ENCODE measurements around the gene PIEZO2. TPM values are rescaled to one million over a fixed set of nuclear protein-coding genes. Genes with fewer than 3 reads are reported as not detected.
A peak's percentile ranks its signal among the peaks of the same experiment; 100 is the strongest.
"Not testable (repeated sequence)": the region's sequence is repeated elsewhere in the genome, so short reads cannot be mapped to it uniquely, and the experiment has no call there.

Gene PIEZO2
- total RNA-seq, 1 donor from 2014 or later = 26.8 TPM

DNA sequence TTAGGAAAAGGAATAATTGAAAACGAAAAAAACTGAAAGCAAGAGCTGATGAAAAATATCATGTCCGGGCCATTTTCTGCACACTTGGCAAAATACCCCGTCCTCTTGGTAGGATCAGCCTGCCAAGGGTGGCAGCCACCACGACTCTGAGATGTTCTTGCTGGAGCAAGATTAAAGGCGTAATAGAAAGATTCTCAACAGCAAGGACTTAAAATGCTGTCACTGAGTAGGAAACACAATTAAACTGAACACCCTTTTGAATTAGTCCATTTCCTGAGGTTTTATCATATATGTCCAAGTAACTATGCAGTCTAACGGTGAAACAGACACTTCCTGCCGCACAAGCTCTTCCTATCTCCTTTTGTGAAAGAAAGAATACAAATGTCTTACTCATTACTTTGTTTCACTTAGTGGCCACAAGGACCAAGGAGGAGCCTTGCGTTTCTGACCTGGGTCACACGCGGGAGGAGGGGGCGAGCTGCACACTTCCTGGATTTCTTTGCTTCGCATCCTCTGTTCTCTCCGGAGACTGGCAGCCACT, 222.7 kb downstream of the PIEZO2 start:
- DNase-seq (ENCODE audit: low spot score) (no peak), ATAC-seq (peak; percentile 70)
- intact Hi-C loops (cut with DNase I) = no loop called here

DNA sequence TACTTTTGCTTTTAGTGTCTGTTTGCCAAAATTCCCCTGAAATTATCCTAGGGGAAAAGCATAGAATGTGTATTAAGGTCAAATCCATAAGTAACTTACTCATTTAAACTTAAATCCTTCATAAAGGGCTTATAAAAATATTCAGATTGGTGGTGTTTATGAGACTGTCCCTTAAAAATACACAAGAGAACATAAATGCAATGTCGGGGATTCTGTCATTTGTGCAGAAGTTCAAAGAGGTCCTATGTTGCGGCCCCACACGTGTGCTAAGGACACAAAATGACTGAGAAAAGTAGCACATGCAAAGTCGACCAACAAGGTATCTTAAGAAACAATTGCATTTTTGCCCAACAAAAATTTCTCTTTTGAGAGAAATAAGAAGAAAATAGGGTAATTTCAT, 225.1 kb downstream of the PIEZO2 start:
- no peak for ATAC-seq
- DNase-seq (ENCODE audit: low spot score) = no peak
- intact Hi-C loops (cut with DNase I) = no loop called here

DNA sequence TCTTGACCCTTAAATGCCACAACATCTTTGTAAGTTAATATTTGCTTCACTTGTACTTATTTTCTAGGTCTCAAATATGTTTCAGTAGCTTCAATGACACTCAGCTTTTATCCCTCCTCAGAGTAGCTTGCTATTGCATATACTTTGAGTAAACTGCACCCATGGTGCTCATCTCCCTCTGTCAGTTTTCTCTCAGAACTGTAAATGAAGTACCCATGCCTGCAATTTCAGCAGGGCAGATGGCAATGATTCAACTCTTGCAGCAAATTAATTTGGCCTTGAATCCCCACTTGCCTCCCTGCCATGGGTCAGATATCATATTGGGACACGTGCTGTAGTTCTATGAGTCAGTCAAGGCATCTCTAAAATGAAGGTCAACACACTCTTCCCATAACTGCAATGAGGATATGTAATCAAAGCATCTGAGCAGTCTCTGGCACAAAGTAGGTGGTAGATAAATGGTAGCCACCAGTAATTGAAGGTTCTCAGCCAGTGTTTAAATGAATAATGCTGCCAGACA, 225.8 kb downstream of the PIEZO2 start:
- no peak for ATAC-seq
- intact Hi-C loops (cut with DNase I) = no loop called here
- no peak for DNase-seq (ENCODE audit: low spot score)

DNA sequence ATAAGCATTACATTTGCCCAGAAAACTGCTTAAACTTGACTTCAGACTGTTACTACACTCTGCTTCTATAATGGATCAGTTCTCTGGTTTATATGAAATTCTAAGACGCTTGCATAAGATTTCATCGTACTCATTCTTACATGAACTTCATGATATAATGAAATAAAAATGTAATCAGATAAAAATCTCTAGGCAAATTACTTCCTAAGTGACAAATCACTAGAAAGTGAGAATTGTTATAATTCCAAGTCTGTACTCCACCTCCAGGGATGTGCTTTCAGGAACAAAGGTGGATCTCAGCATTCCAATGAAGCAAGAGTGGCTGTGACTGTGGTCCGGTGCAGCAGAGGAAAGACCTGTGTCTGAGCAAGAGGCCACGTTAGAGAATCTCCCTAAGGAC, 226.2 kb downstream of the PIEZO2 start:
- DNase-seq (ENCODE audit: low spot score) (no peak), ATAC-seq (no peak)
- intact Hi-C loops (cut with DNase I) = no loop called here

DNA sequence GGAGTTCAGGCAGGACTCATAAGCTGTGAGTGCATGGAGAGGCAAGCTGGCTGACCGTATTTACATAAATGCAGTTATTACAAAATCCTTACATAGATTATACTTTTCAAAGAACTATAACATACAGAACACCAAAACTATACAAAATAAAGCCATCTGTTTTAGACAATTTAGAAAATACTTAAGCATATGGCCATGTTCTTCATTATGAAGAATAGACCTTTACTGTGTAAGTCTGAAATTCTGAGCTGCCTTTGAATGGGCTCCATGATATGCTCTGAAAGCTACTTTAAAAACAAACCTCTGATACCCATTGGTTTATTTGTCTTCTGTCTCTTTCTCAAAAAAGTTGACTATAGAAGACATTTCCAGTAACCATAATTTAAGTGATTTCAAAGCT, 226.7 kb downstream of the PIEZO2 start:
- intact Hi-C loops (cut with DNase I); ATAC-seq; DNase-seq (ENCODE audit: low spot score): not testable (repeated sequence)

DNA sequence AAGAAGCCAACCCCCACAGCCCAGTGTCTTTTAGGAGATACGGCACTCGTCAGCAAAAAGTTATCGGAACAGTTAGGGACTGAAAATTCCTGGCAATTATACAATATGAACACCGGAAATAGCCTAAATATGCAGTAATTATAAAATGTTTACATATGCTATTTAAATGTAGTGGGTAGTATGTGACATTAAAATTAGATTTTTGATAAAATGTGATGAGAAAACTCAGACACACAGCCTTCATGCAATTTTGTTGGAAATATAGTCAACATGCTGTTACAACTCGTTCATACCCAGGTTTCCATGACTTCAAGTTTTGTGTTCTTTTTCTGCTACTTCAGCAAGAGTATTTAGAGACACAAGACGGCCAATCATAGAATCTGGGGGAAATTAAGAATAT, 229.1 kb downstream of the PIEZO2 start:
- ATAC-seq; intact Hi-C loops (cut with DNase I); DNase-seq (ENCODE audit: low spot score): not testable (repeated sequence)

DNA sequence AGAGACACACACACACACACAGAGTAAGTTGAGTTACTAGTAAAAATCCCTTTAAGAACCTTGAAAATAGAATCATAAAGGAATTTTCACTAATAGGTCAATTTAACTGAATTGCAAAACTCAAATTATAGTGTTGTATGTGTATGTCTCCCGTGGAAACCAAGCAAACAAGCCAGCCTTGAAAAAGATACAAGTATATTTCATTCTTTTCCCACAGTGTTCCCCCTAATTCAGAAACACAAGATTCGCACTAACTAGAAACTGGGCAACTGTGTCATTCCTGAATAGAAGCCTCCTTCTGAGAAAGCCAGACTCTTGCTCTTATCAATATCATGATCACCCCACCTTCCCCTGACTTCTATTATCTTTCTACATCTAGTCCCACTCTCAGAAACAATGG, 229.5 kb downstream of the PIEZO2 start:
- no peak for ATAC-seq
- no peak for DNase-seq (ENCODE audit: low spot score)
- intact Hi-C loops (cut with DNase I) = no loop called here

DNA sequence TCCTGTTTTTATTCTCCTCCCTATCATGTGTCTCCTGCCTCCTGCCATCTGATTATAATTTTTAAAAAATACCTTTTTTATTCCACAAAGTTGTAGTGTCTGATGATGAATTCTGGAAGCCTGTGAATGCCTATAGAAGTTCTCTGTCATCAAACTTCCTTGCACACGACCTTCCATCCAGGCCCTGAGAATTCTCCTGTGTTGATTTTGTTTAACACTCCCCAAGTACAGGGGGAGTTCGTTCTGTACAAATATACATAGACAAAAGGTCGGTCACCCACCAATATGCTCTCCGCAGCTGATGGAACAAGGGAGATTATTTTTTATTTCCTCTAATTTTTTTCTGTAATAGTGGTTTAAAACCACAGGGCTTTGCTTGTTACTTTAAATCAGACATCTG, 232.5 kb downstream of the PIEZO2 start:
- intact Hi-C loops (cut with DNase I) = no loop called here

DNA sequence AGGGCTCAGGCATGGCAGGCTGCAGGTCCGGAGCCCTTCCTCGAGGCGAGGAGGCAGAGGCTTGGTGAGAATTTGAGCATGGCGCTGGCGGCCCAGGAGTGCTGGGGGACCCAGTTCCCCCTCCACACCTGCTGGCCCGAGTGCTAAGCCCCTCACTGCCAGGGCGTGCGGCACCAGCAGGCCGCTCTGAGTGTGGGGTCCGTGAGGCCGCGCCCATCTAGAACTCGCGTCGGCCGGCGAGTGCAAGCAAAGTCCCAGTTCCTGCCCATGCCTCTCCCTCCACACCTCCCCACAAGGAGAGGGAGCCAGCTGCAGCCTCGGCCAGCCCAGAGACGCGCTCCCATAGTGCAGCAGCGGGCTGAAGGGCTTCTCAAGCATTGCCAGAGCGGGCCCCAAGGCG, 233.0 kb downstream of the PIEZO2 start:
- ATAC-seq (no peak), DNase-seq (ENCODE audit: low spot score) (no peak)
- intact Hi-C loops (cut with DNase I) = no loop called here

More for the DNA sequence above, 232.5 kb downstream of the PIEZO2 start:
- DNase-seq (ENCODE audit: low spot score) (no peak), ATAC-seq (no peak)

DNA sequence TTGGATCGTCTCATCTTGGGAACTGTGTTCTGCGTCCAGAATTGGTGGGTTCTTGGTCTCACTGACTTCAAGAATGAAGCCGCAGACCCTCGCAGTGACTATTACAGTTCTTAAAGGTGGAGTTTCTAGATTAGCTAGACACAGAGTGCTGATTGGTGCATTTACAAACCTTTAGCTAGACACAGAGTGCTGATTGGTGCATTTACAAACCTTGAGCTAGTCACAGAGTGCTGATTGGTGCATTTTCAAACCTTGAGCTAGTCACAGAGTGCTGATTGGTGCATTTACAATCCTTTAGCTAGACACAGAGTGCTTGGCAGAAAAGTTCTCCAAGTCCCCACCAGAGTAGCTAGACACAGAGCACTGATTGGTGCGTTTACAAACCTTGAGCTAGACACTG, 233.6 kb downstream of the PIEZO2 start:
- ATAC-seq; DNase-seq (ENCODE audit: low spot score); intact Hi-C loops (cut with DNase I): not testable (repeated sequence)

DNA sequence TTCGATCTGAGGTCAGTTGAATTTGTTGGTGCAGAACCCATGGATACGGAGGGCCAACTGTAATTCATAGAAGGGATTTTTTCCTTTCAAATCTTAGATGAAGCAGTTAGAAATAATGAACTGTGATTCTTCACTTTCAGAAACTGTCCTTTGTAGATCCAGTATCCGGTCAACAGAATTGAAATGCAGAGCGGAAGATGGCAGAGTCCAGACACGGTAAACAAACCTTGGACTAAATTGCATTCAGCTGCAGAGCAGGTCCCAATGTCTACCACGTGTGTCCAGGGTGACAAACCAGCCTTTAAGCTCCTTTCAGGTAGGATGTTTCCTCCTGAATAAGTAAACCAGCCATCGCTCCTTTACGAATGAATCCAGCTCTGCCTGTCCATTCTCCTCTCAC, 234.8 kb downstream of the PIEZO2 start:
- DNase-seq (ENCODE audit: low spot score); intact Hi-C loops (cut with DNase I); ATAC-seq: not testable (repeated sequence)

DNA sequence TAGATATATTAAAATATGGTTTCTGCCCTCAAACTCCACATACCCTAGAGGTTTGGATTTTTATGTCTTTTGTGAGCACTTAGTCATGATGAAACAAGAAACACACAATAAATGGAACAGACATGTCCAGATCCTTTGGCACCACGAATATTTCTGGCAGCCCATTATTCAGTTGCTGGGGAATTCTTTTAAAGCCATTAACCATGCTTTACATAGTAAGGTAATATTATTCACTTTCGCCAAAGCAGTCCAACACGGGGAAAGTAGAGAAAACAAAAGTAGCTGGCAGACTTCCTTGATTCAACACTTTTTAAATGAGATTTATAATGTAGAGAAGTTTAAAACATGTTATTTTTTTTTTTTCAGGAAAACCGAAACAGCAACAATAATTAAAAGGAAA, 235.4 kb downstream of the PIEZO2 start:
- ATAC-seq (no peak), DNase-seq (ENCODE audit: low spot score) (no peak)
- intact Hi-C loops (cut with DNase I) = no loop called here

DNA sequence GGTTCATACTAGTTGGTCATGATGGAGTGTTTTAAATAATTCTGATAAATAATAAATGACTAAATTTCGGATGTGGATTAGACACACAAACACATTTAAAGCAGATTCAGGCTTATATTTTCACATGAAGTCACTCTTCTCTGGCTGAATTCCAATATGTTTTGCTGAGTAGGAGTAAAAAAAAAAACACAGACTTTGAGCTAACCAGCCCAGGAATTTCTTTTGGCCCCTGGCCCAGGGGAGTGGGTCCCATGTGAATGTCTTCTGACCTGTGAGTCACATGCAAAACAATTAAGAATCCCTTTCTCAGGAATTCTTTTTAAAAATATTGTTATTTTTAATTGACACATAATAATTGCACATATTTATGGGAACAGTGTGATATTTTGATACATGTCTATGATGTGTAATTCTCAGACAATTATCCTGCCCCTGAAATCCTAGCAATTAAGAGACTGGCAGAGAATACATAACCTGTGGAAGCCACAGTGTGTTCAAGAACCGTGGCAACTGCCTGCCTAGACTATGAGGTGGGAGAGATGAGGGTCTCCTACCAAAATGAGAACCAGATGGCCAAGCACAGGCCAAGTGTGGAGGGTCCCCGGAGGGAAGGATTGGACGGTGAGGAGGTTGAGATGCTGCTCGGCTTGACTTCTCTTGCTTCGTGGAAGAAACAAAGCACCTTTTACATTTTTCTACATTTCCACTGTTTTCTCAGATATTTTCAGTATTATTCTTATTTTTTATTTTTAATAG, 236.4 kb downstream of the PIEZO2 start:
- ATAC-seq = peak; percentile 43
- intact Hi-C loops (cut with DNase I) = no loop called here
- no peak for DNase-seq (ENCODE audit: low spot score)

DNA sequence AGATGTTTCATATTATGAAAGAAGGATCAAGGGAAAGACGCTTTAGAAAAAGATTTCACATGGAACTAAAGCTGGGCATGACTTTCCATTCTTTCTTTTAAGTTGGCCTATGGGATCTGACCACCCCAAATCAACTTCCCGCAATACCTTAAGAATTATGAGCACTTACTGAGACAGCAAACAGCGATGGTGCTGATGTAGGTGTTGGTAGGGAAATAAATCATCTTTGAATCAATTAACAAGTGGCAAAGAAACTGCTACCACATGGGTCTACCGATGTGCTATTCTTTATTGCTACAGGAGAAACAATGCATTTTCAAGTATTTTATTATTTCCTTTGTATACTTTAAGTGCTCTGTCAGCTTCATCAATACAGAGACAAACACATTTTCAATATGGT, 239.6 kb downstream of the PIEZO2 start:
- ATAC-seq = no peak

DNA sequence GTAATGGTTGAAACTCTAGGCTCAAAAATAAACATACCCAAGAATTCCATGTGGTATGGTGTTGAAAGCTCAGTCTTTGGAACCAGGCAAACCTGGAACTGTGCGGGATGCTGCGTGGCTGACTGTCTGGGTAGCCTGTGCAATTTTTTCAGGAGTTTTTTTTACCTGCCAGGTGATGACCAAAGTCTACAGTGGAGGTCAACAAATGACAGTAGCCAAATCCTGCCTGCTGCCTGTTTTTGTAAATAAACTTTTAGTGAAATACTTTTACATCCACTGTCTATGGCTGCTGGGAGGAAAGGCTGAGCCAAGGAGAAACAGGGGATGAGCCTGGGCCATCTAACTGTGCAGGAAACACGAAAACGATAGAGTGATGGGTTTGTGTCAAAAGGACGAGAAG, 240.6 kb downstream of the PIEZO2 start:
- DNase-seq (ENCODE audit: low spot score) (no peak), ATAC-seq (no peak)
- intact Hi-C loops (cut with DNase I) = no loop called here

More for the DNA sequence above, 239.6 kb downstream of the PIEZO2 start:
- no peak for DNase-seq (ENCODE audit: low spot score)
- intact Hi-C loops (cut with DNase I) = no loop called here

DNA sequence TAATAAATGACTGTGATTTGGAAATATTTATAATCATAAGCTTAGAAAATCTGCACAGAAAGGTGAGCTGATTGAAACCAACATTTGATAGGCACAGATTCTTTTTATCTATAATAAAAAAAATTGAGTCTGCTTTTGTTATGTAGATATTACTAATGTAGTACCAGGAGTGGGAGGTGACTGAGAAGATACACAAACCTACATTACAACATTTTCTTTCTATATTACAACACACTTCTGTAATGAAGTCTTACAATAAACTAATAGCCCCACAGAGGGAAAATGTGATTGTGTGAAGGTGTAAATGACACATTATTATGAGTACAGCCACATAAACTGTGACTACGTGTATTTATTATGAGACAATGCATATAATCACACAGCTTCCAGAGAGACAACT, 241.6 kb downstream of the PIEZO2 start:
- DNase-seq (ENCODE audit: low spot score) (no peak), ATAC-seq (no peak)
- intact Hi-C loops (cut with DNase I) = no loop called here

DNA sequence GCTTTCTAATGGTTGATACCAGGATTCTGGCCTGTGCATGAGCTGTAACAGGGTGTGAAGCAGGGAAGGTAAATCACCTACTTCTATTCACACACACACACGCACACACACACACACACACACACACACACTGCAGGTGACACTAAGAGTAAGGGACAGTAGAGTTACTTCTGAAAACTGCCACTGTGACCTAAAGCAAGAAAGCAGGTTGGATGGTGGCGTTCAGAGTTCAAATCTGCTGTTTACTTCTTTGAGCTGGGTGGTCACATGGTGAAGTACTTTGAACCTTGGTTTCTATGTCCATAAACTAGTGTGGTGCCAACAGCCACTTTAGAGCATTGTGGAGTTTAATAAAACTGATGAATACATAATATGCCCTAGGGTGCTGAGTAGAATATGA, 248.0 kb downstream of the PIEZO2 start:
- DNase-seq (ENCODE audit: low spot score) (no peak), ATAC-seq (no peak)
- intact Hi-C loops (cut with DNase I) = no loop called here

DNA sequence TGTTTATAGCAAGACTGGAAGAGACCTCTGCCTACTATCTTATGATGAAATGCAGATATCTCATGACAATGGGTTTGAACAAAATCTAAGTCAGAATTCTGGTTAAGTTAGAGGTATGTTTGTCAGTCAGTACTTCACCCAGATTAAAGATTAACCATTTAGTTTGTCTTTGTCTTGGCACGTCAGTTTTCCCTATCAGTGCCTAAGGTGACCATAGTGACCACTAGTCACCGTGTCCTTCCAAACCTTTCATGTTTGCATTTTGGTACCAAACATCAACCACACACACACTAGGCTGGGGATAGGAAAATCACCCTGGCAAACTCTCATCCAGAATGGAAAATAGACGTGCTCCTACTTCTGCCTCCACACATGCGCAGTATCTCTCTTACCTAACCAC, 248.9 kb downstream of the PIEZO2 start:
- intact Hi-C loops (cut with DNase I) = no loop called here
- ATAC-seq = no peak
- no peak for DNase-seq (ENCODE audit: low spot score)

DNA sequence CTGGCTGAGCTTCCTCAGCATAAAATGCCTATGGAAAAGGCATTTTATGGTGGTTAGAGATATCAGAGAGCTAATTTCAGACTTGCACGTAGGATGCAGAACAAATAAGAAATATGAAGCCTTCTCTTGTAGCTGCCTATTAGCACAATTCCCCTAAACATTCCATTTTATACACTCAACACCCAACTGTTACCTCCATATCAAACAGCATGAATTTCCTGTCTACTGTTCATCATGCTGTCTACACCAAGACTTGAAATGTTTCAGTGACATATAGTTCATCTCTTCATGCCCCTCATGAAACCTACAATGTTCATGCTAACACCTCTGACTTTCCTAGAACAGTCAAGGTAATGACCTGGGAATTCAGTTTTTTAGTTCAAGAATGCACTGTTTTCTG, 249.9 kb downstream of the PIEZO2 start:
- DNase-seq (ENCODE audit: low spot score) (no peak), ATAC-seq (no peak)
- intact Hi-C loops (cut with DNase I) = no loop called here

DNA sequence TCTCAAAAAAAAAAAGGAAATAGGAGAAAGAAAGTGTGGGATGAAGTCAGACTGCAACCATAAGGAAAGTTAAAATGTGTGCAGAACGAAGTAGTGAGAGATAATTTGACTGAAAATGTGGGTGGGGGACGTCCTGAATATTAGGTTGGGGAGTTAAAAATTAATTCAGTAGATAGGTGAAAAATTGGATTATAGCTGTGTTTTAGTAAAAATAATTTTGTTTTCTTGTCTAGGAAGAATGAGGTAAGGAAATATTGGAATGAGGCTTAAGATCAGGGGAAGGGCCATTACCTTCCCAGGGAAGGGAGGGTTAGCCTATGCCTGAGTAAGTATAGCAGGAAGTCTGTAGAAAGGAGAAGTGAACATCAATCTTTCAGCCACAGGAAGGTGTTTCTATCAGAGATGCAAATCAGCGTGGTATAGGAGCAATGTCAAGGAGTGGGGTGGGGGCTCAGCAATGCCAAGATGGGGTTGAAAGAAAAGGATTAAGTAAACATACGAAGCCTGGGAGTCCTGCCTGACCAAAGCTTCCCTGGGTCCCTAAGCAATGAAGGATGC, 250.9 kb downstream of the PIEZO2 start:
- intact Hi-C loops (cut with DNase I) = no loop called here
- no peak for DNase-seq (ENCODE audit: low spot score)
- ATAC-seq = no peak
